Activated CD8-positive, alpha-beta T cell treated with anti-CD3 and anti-CD28 coated beads for 36 hours (primary cell): Measurements from ENCODE around the gene TAS1R2. TPM values are rescaled to one million over a fixed set of nuclear protein-coding genes. Genes with fewer than 3 reads are reported as not detected.
"Not testable (repeated sequence)": the region's sequence is repeated elsewhere in the genome, so short reads cannot be mapped to it uniquely, and the experiment has no call there.

ENCODE experiments used
- ATAC-seq: fragments of 200-7000 bp; cut with Tn5 transposase; one replicate; pipeline ENCODE4 v1.10.0; 2021; ENCODE audit warnings: mild to moderate bottlenecking, moderate library complexity
- CTCF ChIA-PET: fragments of 350-600 bp; sonication (Branson Sonifier 250); formaldehyde crosslinking; loops from one replicate; lab custom pipeline; 2021; ENCODE audit warnings: antibody characterized with exemption; lab: Charles Lee
- POLR2A ChIA-PET: fragments of 350-600 bp; sonication (Branson Sonifier 250); formaldehyde crosslinking; loops from one replicate; lab custom pipeline; 2021; ENCODE audit warnings: antibody characterized with exemption; lab: Charles Lee
- DNase-seq: peaks from one replicate; pipeline ENCODE4 v3.0.0-alpha.2; 2020
- H3K27ac Mint-ChIP-seq: one replicate; pipeline ENCODE4 v1.8.0; 2021; ENCODE audit warnings: mild to moderate bottlenecking, mixed read lengths
- H3K27me3 Mint-ChIP-seq: one replicate; pipeline ENCODE4 v1.8.0; 2021; ENCODE audit warnings: mixed read lengths
- H3K36me3 Mint-ChIP-seq: one replicate; pipeline ENCODE4 v1.8.0; 2021; ENCODE audit warnings: low read depth, mixed read lengths
- H3K4me1 Mint-ChIP-seq: one replicate; pipeline ENCODE4 v1.8.0; 2021; ENCODE audit warnings: low read depth, mixed read lengths
- H3K4me3 Mint-ChIP-seq: one replicate; pipeline ENCODE4 v1.8.0; 2021; ENCODE audit warnings: mild to moderate bottlenecking, moderate library complexity, mixed read lengths
- H3K9me3 Mint-ChIP-seq: one replicate; pipeline ENCODE4 v1.8.0; 2021; ENCODE audit warnings: mixed read lengths
- CTCF ChIP-seq: fragments of 200-600 bp; IDR thresholded peaks from one replicate; pipeline ENCODE4 v1.8.0; 2022; ENCODE audit warnings: antibody characterized with exemption, mild to moderate bottlenecking
- intact Hi-C: fragments of 100-400 bp; cut with micrococcal nuclease; formaldehyde crosslinking; loops from one replicate; pipeline ENCODE4 v1.10.0; 2022
- total RNA-seq, 2 experiments: library from RNA; stranded (reverse); gene quantifications; one replicate each; pipeline ENCODE4 v1.2.3, GENCODE V29; 2021

Gene TAS1R2
- total RNA-seq, 2 experiments from 2014 or later: not detected

DNA sequence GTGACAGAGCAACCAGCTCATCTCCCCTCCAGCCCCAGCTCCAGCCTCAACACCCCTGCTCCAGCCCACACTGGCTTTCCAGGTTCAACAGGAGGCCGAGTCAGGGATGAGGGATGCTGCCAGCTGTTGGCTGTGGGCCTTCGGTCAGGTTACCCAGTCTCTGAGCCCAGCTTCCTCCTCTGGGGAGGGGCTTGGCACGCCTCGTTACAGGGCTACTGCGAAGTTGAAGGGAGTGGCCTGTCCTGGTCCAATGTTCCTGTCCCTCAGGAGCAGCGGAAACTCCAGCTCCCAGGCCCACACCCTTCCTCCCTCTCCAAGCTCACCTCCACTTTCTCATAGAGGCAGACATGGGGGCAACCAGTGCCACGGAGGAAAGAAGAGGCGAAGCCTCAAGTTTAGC lies 15.1 kb upstream of the TAS1R2 start:
- no peaks in the 10 kb centered on the region for H3K36me3 Mint-ChIP-seq
- H3K27ac Mint-ChIP-seq: no peak overlapping the region
- intact Hi-C loops: no loop called here
- ChIA-PET CTCF (interaction anchor here (0.6 to 4.3 kb wide), 11 partner anchors 9 to 277 kb away, joined by 3 to 35 read pairs (median 4); no protein-coding TSS in a partner anchor), POLR2A (no interaction called here)
- H3K4me3 Mint-ChIP-seq: no peak overlapping the region
- no peaks in the 10 kb centered on the region for H3K4me1 Mint-ChIP-seq
- no peak for DNase-seq
- H3K27me3 Mint-ChIP-seq: no peaks in the 10 kb centered on the region
- TF ChIP-seq CTCF: no peak
- no peaks in the 10 kb centered on the region for H3K9me3 Mint-ChIP-seq
- no peak for ATAC-seq

DNA sequence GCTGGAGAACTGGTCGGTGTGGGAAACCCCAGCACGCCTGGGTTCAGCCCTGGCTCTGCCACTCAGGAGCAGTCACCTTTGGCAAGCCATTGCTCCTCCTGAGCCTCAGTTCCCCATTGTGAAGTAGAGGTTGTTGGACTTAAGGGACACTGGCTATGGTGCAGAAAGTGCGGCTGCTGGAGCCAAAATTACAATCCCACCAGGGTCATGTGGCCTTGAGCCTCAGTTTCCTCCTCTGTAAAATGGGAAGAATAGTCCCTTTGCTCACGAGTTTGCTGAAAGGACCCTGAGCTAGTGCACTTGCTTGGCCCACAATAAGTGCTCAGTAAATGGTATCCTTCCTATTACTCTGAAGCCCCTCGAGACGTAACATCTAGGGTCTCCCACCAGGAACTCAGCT lies 14.6 kb upstream of the TAS1R2 start:
- no peak for TF ChIP-seq CTCF
- Mint-ChIP-seq H3K4me1 (no peaks in the 10 kb centered on the region), H3K27me3 (no peaks in the 10 kb centered on the region), H3K9me3 (no peaks in the 10 kb centered on the region), H3K36me3 (no peaks in the 10 kb centered on the region), H3K4me3 (no peak overlapping the region), H3K27ac (no peak overlapping the region)
- intact Hi-C loops: no loop called here
- DNase-seq (no peak), ATAC-seq (no peak)
- ChIA-PET POLR2A (interaction anchor here (0.7 kb wide), 1 partner anchor 138 kb away, joined by 3 read pairs; no protein-coding TSS in a partner anchor), CTCF (interaction anchor here (0.6 to 4.3 kb wide), 8 partner anchors 10 to 277 kb away, joined by 3 to 35 read pairs (median 5); no protein-coding TSS in a partner anchor)

GRCh38 chr1:18872071-18872611 lies 12.7 kb upstream of the TAS1R2 start:
- Mint-ChIP-seq H3K27ac (no peak overlapping the region), H3K9me3 (no peaks in the 10 kb centered on the region), H3K27me3 (peaks cover 1% of the 10 kb centered on the region), H3K36me3 (no peaks in the 10 kb centered on the region), H3K4me1 (no peaks in the 10 kb centered on the region), H3K4me3 (no peak overlapping the region)
- intact Hi-C loops: no loop called here
- no peak for ATAC-seq
- TF ChIP-seq CTCF: no peak
- ChIA-PET CTCF (interaction anchor here (4.3 kb wide), 1 partner anchor 12 kb away, joined by 35 read pairs; no protein-coding TSS in a partner anchor), POLR2A (no interaction called here)
- DNase-seq: no peak

- ATAC-seq (no peak), DNase-seq (no peak)
- no peak for TF ChIP-seq CTCF
- H3K36me3 Mint-ChIP-seq: no peaks in the 10 kb centered on the region
- POLR2A ChIA-PET: no interaction called here
- H3K4me3 Mint-ChIP-seq: no peak overlapping the region
- no peaks in the 10 kb centered on the region for H3K9me3 Mint-ChIP-seq
- H3K4me1 Mint-ChIP-seq: no peaks in the 10 kb centered on the region
- H3K27ac Mint-ChIP-seq: no peak overlapping the region
- intact Hi-C loops: no loop called here
- H3K27me3 Mint-ChIP-seq: peaks cover 6% of the 10 kb centered on the region
- CTCF ChIA-PET: no interaction called here
These were observed 12.1 kb upstream of the TAS1R2 start for GRCh38 chr1:18871401-18872070.

DNA sequence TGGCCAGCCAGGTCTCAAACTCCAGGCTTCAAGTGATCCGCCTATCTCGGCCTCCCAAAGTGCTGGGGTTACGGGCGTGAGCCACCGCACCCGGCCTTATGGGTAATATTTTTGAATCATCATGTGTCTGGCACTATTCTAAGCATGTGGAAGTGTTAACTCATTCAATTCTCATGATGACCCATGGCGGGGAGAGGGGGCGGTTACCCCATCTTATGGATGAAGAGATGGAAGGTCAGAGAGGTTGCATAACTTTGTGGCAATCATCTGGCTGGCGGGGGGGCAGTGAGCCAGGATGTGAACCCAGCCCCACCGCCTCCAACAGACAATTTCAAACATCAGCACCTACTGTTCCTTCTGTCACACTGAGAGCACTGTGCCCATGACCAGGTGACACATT lies 11.5 kb upstream of the TAS1R2 start:
- ATAC-seq (no peak), DNase-seq (no peak)
- H3K4me3 Mint-ChIP-seq: no peak overlapping the region
- H3K9me3 Mint-ChIP-seq: no peaks in the 10 kb centered on the region
- TF ChIP-seq CTCF: no peak
- POLR2A ChIA-PET: no interaction called here
- CTCF ChIA-PET: interaction anchor here (0.7 kb wide), 1 partner anchor 50 kb away, joined by 3 read pairs; no protein-coding TSS in a partner anchor
- peaks cover 6% of the 10 kb centered on the region for H3K27me3 Mint-ChIP-seq
- no peaks in the 10 kb centered on the region for H3K36me3 Mint-ChIP-seq
- intact Hi-C loops: no loop called here
- H3K4me1 Mint-ChIP-seq: no peaks in the 10 kb centered on the region
- H3K27ac Mint-ChIP-seq: no peak overlapping the region

- POLR2A ChIA-PET, DNase-seq, intact Hi-C loops, H3K4me1 Mint-ChIP-seq, H3K9me3 Mint-ChIP-seq, H3K27ac Mint-ChIP-seq, ATAC-seq, H3K27me3 Mint-ChIP-seq, H3K4me3 Mint-ChIP-seq, H3K36me3 Mint-ChIP-seq: not testable (repeated sequence)
- CTCF ChIA-PET: interaction anchor here (0.7 kb wide), 1 partner anchor 50 kb away, joined by 3 read pairs; no protein-coding TSS in a partner anchor
These were observed 11.1 kb upstream of the TAS1R2 start for GRCh38 chr1:18870595-18870865.
